ENCODE results near the gene GSTO2.
"Not testable (repeated sequence)": the region's sequence is repeated elsewhere in the genome, so short reads cannot be mapped to it uniquely, and the experiment has no call there.

Gene GSTO2

GRCh38 chr10:104268713-104269645 lies at the start of gene GSTO2:
GSTO2 (plus strand) TSS chr10:104269184; CDS start chr10:104274916, 5,732 bp downstream.
- peak; percentile 94 to 97 (median 96) for DNase-seq

DNA sequence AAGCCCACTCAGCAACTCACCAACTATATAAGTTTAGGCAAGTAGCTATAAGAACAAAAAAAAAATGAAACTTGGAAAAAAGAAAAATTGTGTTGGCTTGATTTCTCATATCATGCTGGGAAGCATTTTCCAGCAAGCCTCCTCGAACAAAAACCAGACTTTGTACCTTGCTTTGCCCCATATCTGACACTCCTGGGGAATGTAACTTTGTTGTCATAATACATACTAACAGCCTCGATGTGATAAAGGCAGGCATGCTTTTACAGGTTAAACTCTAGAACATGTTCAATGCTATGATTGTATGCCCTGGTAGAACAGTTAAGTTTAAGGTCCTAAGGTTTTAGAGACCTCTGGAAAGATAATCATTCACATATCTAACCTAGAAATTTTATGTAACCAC lies 48.5 kb upstream of the GSTO2 start:
- no peak for DNase-seq

GRCh38 chr10:104223304-104223703 lies 45.7 kb upstream of the GSTO2 start:
- DNase-seq = no peak

DNA sequence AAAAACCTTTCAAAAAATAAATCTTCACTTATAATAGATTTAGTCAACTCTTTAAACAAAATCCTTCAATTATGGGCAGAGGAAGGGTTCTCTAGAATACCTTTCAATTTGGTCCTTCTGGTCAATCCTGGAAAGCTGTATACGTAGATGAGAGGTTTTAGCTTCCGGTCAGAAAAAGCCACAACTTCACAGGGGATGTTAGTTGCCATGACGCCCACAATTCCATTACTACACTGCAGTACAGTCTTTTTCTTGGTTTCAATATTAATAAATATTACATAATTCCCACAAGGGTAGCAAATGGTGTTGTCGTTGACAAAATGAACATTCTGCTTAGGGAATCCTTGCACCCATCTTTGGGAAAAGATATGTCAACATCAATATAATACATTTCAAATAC lies 38.5 kb upstream of the GSTO2 start:
- DNase-seq = no peak

DNA sequence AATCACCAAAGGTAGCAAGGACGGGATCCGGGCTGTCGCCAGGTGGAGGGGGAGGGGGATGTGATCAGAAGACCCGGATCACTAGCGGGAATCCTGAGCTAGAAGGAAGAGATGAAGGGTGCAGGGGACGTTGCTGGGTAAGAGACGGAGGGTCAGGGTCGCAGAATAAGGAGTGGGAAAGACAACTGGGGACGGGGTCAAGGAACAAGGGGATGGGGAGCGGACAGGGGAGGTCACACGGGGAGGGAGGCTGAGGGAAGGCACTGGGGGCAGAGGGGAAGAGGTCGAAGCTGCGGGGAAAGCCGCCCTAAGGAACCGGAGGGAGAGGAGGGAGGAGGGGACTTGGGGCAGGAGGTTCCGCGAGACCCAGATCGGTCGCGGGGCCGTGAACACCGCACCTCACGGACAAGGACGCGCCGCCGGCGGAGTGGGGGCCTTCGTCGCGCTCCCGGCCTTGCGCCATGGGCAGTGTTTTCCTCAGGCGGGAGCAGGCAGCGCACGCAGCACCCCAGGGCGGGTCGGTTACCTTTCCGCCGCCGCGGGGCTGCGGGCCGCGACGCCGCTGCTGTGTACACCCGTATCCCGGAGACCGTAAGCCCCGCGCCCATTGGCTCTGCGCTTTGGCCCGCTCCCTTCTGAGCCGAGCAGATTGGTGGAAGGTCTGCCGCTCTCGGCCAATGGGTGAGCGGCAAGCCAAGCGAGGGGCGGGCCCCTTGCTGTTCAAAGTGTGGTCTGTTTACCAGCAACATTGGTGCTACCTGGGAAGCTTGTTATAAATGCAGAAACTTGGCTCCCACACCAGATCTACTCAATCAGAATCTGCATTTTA lies 37.0 kb upstream of the GSTO2 start, which contains the start of gene CFAP43:
TSS of gene CFAP43 (minus strand) at position 581 of the 829 bp plus-strand sequence. CDS start at position 463, 118 bp downstream.
- peak; percentile 97 to 98 (median 98) for DNase-seq

DNA sequence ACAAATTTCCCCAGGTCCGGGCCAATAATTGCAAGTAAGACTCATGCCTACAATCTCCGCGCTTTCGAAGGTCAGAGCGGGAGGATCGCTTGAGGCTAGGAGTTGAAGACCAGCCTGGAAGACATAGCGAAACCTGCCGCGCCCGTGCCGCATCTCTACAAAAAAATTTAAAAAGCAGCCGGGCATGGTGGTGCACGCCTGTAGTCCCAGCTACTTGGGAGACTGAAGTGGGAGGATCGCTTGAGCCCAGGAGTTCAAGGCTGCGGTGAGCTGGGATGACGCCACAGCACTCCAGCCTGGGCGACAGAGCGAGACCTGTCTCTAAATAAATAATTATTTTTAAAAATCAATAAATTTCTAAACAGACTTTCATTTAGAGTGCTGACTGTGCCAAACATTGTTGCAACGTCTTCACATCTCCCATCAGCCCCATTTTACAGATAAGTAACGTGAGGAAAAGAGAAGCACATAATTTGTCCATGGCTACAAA lies 36.3 kb upstream of the GSTO2 start:
- peak in 1 of 3 donors; percentile 22 for DNase-seq

DNA sequence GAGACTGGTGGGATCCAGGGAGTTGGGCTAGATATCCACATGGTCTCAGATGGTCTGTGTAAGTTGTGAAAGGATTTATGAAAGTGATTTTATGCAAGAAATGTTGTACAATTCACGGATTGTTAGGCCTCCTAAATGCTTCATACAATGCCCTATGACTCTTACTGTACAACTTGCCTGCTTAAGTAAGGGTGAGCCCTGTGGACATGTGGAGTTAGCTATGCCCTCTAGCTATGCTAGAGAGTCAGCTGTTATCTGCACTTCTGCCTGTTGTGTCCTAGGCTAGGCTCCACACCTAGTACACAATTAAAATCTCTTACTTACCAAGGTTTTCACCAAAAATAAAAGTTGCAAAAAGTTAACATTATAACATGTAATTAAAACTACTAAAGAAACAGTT lies 35.2 kb upstream of the GSTO2 start:
- no peak for DNase-seq

DNA sequence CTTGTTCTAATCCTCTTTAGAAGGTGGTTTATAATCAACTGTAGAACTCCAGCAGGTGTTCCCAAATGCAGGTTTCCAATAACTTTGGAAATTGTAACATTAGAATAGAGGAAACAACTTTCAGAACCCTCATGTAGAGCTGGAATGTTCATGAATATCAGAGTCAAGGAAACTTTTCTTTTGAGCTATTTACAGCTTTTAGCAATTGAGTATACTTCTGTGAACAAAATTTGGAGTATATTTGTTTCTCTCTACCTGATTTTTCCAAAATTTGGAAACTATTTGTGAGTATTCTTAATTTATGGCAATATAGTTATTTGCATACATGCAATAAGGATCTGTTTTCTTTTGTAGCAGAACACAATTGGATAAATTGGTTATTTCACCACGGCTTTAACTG lies 34.0 kb upstream of the GSTO2 start:
- DNase-seq = no peak

- no peak for DNase-seq
Observed at GRCh38 chr10:104235801-104236200, 33.2 kb upstream of the GSTO2 start.

- no peak for DNase-seq
Observed at GRCh38 chr10:104240078-104240477, 28.9 kb upstream of the GSTO2 start.

GRCh38 chr10:104242545-104242944 lies 26.4 kb upstream of the GSTO2 start:
- no peak for DNase-seq

- not testable (repeated sequence) for DNase-seq
Observed at GRCh38 chr10:104243009-104243408, 26.0 kb upstream of the GSTO2 start.

DNA sequence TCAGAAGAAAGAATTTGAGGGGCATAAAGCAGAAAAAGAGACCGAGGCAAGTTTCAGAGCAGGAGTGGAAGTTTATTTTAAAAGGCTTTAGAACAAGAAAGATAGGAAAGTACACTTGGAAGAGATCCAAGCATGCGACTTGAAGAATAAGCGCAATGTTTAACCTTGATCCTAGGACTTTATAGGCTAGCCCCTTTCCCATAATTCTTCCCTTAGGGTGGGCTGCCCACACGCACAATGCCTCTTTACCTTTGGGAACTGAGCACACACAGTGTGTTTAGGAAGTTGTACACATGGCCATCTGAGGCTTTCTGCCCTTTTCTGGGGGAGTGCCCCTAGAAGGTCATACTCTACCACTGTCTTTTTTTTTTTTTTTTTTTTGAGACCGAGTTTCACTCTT lies 25.5 kb upstream of the GSTO2 start:
- no peak for DNase-seq

- DNase-seq = no peak
Observed at GRCh38 chr10:104245066-104245632, 23.8 kb upstream of the GSTO2 start.

GRCh38 chr10:104246976-104247375 lies 22.0 kb upstream of the GSTO2 start:
- peak; percentile 90 to 98 (median 98) for DNase-seq

DNA sequence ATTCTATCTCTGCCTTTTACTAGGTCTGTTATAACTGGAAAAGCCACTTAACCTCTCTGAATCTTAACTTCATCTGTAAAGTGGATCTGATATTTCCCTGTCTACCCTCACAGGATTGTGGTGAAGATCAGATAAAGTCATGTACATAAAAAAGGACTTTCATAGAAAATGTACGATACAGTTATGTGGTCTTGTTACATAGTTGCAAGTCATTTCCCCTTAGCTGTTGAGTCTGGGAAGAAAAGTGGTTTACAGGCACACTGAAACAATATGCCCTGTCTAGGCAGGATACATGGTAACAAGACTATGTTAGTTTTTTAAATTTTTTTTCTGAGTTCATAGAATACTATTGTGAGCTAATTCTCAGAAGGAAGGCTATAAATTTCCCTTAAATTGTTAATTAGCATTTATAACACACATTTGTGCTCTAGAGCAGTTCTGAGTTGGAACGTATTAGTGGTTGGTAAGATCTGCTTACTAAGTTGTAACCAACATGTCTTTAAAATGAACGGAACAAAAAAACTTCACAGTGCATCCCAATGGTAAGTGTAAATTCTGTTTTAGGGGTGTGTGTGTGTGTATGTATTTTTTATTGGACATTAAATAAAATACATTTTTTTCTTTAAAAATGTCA lies 21.4 kb upstream of the GSTO2 start:
- DNase-seq = peak in 2 of 3 donors; percentile 47 to 52

DNA sequence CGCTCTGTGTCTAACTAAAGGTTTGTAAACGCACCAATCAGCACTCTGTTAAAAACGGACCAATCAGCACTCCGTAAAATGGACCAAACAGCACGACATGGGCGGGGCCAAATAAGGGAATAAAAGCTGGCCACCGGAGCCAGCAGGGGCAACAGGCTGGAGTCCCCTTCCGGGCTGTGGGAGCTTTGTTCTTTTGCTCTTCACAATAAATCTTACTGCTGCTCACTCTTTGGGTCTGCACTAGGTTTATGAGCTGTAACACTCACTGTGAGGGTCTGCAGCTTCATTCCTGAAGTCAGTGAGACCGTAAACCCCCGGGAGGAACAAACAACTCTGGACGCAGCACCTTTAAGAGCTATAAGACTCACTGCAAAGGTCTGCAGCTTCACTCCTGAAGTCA lies 20.1 kb upstream of the GSTO2 start:
- DNase-seq = not testable (repeated sequence)

DNA sequence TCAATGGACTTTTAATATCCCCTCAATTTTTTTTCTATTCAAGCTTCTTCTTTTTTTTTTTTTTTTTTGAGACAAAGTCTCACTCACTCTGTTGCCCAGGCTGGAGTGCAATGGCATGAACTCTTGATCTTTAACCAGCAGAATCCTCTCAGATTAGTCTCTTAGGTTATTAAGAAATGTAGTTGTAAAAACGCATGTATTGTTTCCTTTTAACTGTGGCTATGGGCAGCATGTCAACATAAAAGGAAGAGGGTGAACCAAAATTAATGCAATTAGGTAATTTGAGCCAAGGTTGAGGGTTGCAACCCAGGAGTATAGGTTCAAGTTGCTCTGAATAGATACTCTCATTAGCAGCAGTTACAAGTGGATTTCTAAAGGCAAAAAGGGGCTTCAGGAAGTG lies 18.6 kb upstream of the GSTO2 start:
- no peak for DNase-seq

DNA sequence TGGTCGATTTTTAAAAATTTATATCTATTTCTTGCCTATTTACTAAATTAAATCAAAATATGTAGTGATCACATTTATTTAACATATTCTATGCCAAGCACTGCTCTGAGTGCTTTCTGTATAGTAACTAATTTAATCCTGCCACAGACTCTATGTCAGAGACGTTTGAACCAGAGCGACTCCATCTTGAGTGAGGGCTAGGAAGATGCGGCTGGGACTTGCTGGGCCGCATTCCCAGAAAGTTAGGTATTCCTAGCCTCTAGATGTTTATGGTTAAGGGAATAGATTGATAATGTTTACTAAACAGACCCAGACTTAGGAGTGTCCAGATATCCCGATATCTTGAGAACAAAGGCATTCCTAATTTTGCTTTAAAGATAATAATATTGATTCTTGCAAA lies 17.5 kb upstream of the GSTO2 start:
- no peak for DNase-seq

DNA sequence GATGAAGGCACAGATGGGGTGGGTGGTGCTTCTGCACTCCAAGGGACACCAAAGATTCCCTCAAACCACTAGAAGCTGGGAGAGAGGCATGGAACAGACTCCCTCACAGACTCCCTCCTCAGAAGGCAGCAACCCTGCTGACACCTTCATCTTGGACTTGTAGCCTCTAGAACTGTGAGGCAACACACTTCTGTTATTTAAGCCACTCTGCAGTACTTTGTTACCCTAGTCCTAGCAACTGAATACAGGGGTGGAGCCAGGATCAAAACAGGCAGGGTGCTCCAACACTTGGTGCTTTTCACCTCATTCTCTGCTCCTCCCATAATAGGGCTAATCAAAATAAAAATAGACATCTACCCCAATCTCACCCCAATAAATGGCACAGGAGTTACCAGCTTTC lies 16.6 kb upstream of the GSTO2 start:
- no peak for DNase-seq

GRCh38 chr10:104253106-104253505 lies 15.9 kb upstream of the GSTO2 start:
- peak; percentile 46 to 56 (median 46) for DNase-seq

GRCh38 chr10:104253606-104254410 lies 15.2 kb upstream of the GSTO2 start:
- no peak for DNase-seq
